ENCODE results near the gene CD9. TPM values are rescaled to one million over a fixed set of nuclear protein-coding genes. Genes with fewer than 3 reads are reported as not detected.

CD9 gene
- total RNA-seq, 1 experiment from 2014 or later = 43.6 TPM

Small RNA genes lying within 50 kb of the gene (small RNA-seq; reads per million reads assigned to genes)
- gene ATP5MFP5 (0 reads per million in 2 experiments), gene RF00019 (0 reads per million in 2 experiments)

Other genes starting within 250 kb of the CD9 start
- gene VWF, start 75.7 kb upstream of the CD9 start, total RNA-seq (2014; rRNA removed; shearing (Covaris generic)) = 0.02 and 0.06 TPM in 2 replicates
- not detected in 2 replicates for gene PLEKHG6, start 110.3 kb downstream of the CD9 start, total RNA-seq (2014; rRNA removed; shearing (Covaris generic))
- 180 and 190 TPM in 2 replicates for gene TNFRSF1A, start 141.7 kb downstream of the CD9 start, total RNA-seq (2014; rRNA removed; shearing (Covaris generic))
- gene SCNN1A, start 175.2 kb downstream of the CD9 start, total RNA-seq (2014; rRNA removed; shearing (Covaris generic)) = 0.29 and 1.7 TPM in 2 replicates
- 80.4 and 82.9 TPM in 2 replicates for gene LTBR, start 183.8 kb downstream of the CD9 start, total RNA-seq (2014; rRNA removed; shearing (Covaris generic))
- not detected in 2 replicates for gene CD27, start 244.6 kb downstream of the CD9 start, total RNA-seq (2014; rRNA removed; shearing (Covaris generic))